ENCODE measurements around the gene OXT.

Gene OXT

GRCh38 chr20:3105256-3106137 is 34.1 kb downstream of the OXT start:
- TF ChIP-seq POLR2AphosphoS5 (IDR thresholded peaks at IDR 0.05; ENCODE audit: low read depth, low read length), result no peak
- no peak for TF ChIP-seq REST (IDR thresholded peaks at IDR 0.05; ENCODE audit: insufficient read depth in 1 of 2, low read depth in 2 of 2, low read length in 2 of 2)
- no peak for TF ChIP-seq TAF1 (IDR thresholded peaks at IDR 0.05; ENCODE audit: borderline replicate concordance, insufficient read depth, low read length)
- no peak for TF ChIP-seq SIN3A (IDR thresholded peaks at IDR 0.05; ENCODE audit: borderline replicate concordance, insufficient read depth, low read length)
- no peak for TF ChIP-seq FOXP2 (optimal IDR thresholded peaks at IDR 0.05; ENCODE audit: borderline replicate concordance, extremely low read depth, extremely low read length, insufficient read depth)

GRCh38 chr20:3106185-3106584 is 34.8 kb downstream of the OXT start:
- TF ChIP-seq FOXP2 (optimal IDR thresholded peaks at IDR 0.05; ENCODE audit: borderline replicate concordance, extremely low read depth, extremely low read length, insufficient read depth) (no peak), REST (IDR thresholded peaks at IDR 0.05; ENCODE audit: insufficient read depth in 1 of 2, low read depth in 2 of 2, low read length in 2 of 2) (no peak), SIN3A (IDR thresholded peaks at IDR 0.05; ENCODE audit: borderline replicate concordance, insufficient read depth, low read length) (no peak), POLR2AphosphoS5 (IDR thresholded peaks at IDR 0.05; ENCODE audit: low read depth, low read length) (no peak), TAF1 (IDR thresholded peaks at IDR 0.05; ENCODE audit: borderline replicate concordance, insufficient read depth, low read length) (no peak)

GRCh38 chr20:3106658-3107463 is 35.4 kb downstream of the OXT start:
- TF ChIP-seq POLR2AphosphoS5 (IDR thresholded peaks at IDR 0.05; ENCODE audit: low read depth, low read length) (no peak), REST (IDR thresholded peaks at IDR 0.05; ENCODE audit: insufficient read depth in 1 of 2, low read depth in 2 of 2, low read length in 2 of 2) (no peak), TAF1 (IDR thresholded peaks at IDR 0.05; ENCODE audit: borderline replicate concordance, insufficient read depth, low read length) (no peak), FOXP2 (optimal IDR thresholded peaks at IDR 0.05; ENCODE audit: borderline replicate concordance, extremely low read depth, extremely low read length, insufficient read depth) (no peak), SIN3A (IDR thresholded peaks at IDR 0.05; ENCODE audit: borderline replicate concordance, insufficient read depth, low read length) (no peak)

GRCh38 chr20:3107464-3108025 is 36.1 kb downstream of the OXT start:
- no peak for TF ChIP-seq REST (IDR thresholded peaks at IDR 0.05; ENCODE audit: insufficient read depth in 1 of 2, low read depth in 2 of 2, low read length in 2 of 2)
- no peak for TF ChIP-seq SIN3A (IDR thresholded peaks at IDR 0.05; ENCODE audit: borderline replicate concordance, insufficient read depth, low read length)
- no peak for TF ChIP-seq TAF1 (IDR thresholded peaks at IDR 0.05; ENCODE audit: borderline replicate concordance, insufficient read depth, low read length)

Data from PFSK-1 (cell line).